ENCODE measurements around the gene LSM4.

LSM4 gene

GRCh38 chr19:18274219-18274780, 48.6 kb downstream of the LSM4 start, which contains the start of gene IQCN:
IQCN (minus strand) TSS chr19:18274452; CDS start chr19:18269478, 4,974 bp downstream.
- no peak for DNase-seq (ENCODE audit: low read depth)

DNA sequence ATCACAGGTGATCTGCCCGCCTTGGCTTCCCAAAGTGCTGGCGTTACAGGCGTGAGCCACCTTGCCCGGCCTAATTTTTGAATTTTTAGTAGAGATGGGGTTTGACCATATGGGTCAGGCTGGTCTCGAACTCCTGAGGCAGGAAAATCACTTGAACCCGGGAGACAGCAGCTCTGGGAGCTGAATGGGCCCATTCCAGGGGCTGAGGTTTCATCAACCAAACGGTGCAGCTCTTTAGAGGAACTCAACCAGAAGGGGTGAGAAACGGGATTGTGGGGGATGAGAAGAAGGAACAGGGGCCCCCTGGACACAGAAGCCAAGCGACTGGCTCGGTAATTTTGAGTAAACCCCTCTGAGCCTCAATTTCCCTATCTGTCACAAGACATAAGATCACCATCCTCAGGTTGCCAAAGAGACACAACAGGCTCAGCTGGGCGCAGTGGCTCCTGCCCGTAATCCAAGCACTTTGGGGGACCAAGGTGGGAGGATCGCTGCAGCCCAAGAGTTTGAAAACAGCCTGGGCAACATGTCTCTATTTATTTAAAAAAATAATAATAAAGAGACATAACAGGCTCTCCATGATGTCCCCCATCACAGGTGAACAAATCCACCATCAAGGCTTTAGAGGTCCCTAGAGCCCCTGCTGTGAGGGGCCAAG, 49.2 kb downstream of the LSM4 start:
- DNase-seq (ENCODE audit: low read depth): no peak

DNA sequence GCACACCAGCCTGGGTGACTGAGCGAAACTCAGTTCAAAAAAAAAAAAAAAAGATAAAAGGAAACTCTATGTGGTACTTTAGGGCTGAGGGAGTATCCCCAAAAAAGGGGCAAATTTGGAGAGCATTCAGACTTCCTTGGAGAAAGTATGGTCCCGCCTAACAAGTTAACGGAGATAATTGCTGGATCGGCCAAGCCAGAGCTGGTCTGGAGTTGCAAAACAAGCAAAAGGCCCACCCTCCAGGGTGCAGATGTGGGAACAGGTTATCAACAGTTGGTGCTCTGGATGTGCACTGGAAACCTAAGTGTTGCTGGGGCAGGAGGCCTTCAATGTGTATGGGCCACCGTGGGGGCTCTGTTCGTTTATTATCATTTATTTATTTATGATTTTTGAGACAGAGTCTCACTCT, 51.4 kb downstream of the LSM4 start:
- DNase-seq (ENCODE audit: low read depth): no peak

GRCh38 chr19:18270326-18270725, 52.5 kb downstream of the LSM4 start:
- no peak for DNase-seq (ENCODE audit: low read depth)

DNA sequence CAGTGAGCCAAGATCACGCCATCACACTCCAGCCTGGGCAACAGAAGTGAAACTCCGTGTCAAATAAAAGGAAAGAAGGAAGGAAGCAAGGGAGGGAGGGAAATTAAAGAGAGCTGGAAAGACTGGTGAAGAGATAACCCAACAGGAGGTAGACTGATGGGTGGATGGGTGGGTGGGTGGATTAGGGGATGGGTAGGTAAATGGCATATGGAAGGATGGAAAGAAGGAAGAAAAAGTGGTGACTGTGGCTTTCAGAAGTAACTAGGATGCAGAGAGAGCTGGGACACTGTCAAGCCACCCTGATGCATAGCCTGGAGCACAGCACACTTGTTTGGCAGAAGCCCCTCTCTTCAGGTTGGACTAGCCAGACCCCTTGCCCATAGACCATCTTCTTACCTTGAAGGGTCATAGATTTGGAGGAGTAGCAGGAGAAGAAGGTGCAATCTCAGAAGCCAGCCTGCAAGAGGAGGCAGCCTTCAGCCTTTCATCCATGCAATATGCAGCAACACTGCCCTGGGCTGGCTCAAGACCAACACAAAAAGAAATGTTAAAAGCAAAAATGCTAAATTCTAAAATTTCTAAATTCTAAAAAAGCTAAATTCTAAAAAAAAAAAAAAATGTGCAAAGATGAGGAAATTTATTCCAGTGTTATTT, 53.7 kb downstream of the LSM4 start:
- DNase-seq (ENCODE audit: low read depth): no peak

- DNase-seq (ENCODE audit: low read depth): no peak
These were observed 55.8 kb downstream of the LSM4 start for GRCh38 chr19:18266771-18267686.

DNA sequence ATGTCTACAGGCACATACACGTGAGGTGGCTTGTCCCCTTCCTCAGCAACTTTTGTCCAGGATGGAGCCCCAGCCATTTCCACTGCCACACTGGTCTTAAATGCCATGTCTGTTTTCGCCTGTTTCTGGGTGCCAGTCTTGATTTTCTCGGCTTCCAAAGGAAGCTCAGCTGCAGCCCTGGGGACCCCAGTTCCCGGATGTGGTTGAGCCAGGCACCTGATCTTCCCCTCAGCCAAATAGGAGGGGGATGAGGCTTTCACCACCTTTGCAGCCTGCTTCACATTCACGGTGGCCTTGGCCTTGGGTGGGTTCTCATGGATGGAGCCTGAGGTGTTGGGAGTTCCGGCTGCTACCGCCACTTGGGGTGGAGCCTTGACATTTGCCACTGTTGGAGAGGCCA, 57.3 kb downstream of the LSM4 start:
- no peak for DNase-seq (ENCODE audit: low read depth)

DNA sequence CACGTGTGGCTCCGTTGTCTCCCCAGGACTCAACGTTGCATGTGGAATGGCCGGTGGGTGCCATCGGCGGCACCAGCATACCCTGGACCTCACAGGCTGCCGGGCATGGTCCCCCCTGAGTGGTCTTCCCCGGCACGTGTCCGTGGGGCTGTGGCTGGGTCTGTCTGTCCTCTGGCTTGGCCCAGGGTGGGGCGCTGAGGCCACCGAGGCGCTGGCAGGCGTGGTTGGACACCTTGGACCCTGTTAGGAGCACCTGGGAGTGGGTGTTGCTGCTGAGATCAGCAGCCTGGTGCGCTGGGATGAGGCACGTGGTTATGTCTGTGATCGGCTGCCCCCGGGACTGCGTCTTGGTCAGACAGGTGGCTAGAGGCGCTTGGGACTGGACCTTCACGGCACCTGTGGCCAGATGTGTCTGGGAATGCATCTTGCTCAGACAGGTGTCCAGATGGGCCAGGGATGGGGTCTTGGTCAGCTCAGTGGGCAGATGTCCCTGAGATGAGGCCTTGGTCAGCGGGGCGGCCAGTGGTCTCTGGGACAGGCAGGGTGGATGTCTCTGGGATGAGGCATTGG, 57.8 kb downstream of the LSM4 start:
- no peak for DNase-seq (ENCODE audit: low read depth)

- DNase-seq (ENCODE audit: low read depth): no peak
These were observed 58.6 kb downstream of the LSM4 start for GRCh38 chr19:18264137-18264854.

DNA sequence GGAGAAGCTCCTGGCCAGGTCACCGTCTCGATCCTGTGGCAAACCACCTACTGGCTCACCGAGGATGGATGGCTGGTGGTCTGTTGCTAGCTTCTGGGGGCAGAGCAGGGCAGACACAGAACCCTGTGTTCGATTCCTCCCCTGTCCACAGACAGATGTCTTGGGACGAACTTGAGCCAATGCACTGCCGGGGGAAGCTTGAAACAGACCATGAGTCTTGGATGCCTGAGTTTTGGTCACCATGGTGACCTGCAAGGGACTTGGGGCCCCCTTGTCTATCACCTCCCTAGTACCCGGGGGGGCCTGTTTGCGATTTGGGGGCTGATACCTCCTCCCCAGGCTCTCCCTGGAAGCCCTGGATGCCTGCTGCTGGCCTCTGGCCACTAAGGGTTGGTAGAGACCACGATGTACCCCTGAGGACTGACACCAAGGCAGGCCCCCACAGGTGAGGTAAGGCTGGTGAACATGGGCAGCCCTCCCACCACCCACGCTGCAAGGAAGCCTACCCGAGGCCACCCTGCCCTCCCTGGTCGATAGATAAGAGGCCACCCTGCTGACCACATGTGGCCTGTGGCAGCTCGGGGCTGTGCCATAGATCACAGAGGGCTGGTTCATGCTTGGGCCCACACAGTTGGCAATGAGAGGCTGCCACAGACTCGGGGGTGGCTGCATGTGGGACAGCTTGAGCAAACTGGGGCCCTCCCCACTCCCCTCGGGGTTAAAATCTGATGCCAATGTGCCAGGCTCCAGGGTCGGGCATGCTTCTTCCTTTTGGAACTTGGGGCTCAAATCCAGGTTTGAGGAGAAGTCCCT, 59.3 kb downstream of the LSM4 start:
- no peak for DNase-seq (ENCODE audit: low read depth)

GRCh38 chr19:18262917-18263316, 60.0 kb downstream of the LSM4 start:
- no peak for DNase-seq (ENCODE audit: low read depth)

- DNase-seq (ENCODE audit: low read depth): no peak
These were observed 60.7 kb downstream of the LSM4 start for GRCh38 chr19:18262144-18262543.

GRCh38 chr19:18261474-18261873, 61.4 kb downstream of the LSM4 start:
- DNase-seq (ENCODE audit: low read depth): no peak

- DNase-seq (ENCODE audit: low read depth): no peak
These were observed 63.0 kb downstream of the LSM4 start for GRCh38 chr19:18259893-18260292.

GRCh38 chr19:18257503-18258470, 65.1 kb downstream of the LSM4 start:
- DNase-seq (ENCODE audit: low read depth): no peak
